ENCODE measurements around the gene SPATA20. TPM values are rescaled to one million over a fixed set of nuclear protein-coding genes. Genes with fewer than 3 reads are reported as not detected.

Gene SPATA20
- total RNA-seq, 1 experiment from 2014 or later: 24.6 TPM

DNA sequence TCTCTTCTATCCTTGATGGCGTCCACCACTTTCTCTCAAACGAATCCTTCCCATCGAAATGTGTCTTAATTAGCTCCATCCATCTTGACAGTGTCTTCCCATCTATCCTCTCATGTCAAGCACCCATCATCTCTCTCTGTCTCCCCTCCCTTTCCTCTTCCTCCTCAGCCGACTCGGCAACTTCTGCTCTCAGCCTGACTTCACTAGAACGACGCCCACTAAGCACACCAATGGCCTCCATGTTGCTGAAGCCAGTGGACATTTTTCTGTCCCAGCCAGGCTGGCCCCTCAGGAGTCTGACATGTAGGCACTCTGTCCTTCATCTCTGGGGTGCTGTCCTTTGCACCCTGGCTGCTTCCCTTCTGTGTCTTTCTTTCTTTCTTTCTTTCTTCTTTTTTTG is 2.5 kb upstream of the SPATA20 start (continued):
- TF ChIP-seq KAT7 (CRISPR knock-in tag; IDR thresholded peaks at IDR 0.05; ENCODE audit: borderline replicate concordance) (no peak), ZNF232 (CRISPR knock-in tag; IDR thresholded peaks at IDR 0.05) (no peak), GABPB1 (CRISPR knock-in tag; IDR thresholded peaks at IDR 0.05) (no peak), TP53 (CRISPR knock-in tag; IDR thresholded peaks at IDR 0.05) (no peak), STAT6 (CRISPR knock-in tag; conservative IDR thresholded peaks at IDR 0.05; ENCODE audit: low read depth) (no peak)
- TF ChIP-seq, protein P1, sequence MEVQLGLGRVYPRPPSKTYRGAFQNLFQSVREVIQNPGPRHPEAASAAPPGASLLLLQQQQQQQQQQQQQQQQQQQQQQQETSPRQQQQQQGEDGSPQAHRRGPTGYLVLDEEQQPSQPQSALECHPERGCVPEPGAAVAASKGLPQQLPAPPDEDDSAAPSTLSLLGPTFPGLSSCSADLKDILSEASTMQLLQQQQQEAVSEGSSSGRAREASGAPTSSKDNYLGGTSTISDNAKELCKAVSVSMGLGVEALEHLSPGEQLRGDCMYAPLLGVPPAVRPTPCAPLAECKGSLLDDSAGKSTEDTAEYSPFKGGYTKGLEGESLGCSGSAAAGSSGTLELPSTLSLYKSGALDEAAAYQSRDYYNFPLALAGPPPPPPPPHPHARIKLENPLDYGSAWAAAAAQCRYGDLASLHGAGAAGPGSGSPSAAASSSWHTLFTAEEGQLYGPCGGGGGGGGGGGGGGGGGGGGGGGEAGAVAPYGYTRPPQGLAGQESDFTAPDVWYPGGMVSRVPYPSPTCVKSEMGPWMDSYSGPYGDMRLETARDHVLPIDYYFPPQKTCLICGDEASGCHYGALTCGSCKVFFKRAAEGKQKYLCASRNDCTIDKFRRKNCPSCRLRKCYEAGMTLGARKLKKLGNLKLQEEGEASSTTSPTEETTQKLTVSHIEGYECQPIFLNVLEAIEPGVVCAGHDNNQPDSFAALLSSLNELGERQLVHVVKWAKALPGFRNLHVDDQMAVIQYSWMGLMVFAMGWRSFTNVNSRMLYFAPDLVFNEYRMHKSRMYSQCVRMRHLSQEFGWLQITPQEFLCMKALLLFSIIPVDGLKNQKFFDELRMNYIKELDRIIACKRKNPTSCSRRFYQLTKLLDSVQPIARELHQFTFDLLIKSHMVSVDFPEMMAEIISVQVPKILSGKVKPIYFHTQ (CRISPR knock-in tag; IDR thresholded peaks at IDR 0.05): no peak
- TF ChIP-seq, protein P2, sequence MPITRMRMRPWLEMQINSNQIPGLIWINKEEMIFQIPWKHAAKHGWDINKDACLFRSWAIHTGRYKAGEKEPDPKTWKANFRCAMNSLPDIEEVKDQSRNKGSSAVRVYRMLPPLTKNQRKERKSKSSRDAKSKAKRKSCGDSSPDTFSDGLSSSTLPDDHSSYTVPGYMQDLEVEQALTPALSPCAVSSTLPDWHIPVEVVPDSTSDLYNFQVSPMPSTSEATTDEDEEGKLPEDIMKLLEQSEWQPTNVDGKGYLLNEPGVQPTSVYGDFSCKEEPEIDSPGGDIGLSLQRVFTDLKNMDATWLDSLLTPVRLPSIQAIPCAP (CRISPR knock-in tag; IDR thresholded peaks at IDR 0.05): no peak

DNA sequence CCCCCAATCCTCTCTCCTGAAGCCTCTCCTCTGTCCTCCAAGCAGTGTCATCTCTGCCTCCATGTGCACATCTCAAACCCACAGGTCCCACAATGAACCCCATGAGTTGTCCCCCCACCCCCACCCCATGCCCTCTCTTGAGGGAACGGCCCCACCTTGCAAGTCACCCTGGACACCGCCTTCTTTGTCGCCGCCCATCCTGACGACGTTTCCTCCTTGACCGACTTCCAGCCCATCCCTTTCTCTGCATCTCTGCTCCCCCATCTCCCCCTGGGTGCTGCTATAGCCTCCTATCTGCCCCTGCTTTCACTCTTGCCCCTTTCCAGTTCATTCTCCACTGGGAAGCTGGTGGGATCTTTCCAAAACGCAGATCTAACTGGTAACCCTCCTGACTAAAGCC is 1.7 kb upstream of the SPATA20 start:
- Mint-ChIP-seq H3K4me1 (peaks cover 17% of the 10 kb centered on the region), H3K27ac (no peak overlapping the region), H3K4me3 (no peak overlapping the region), H3K9me3 (no peaks in the 10 kb centered on the region), H3K27me3 (ENCODE audit: low read depth) (peaks cover 14% of the 10 kb centered on the region), H3K36me3 (no peaks in the 10 kb centered on the region)
- ChIA-PET POLR2A (no interaction called here), CTCF (interaction anchor here (0.7 to 1.6 kb wide), 2 partner anchors 12 to 83 kb away, joined by 3 to 4 read pairs; partner anchors contain the start of gene EPN3)
- no peak for TF ChIP-seq FOXK1 (CRISPR knock-in tag; IDR thresholded peaks at IDR 0.05)
- TF ChIP-seq NR3C1 (CRISPR knock-in tag; conservative IDR thresholded peaks at IDR 0.05; ENCODE audit: low read depth): no peak
- TF ChIP-seq ZBTB21 (CRISPR knock-in tag; IDR thresholded peaks at IDR 0.05; ENCODE audit: borderline replicate concordance): no peak
- no peak for TF ChIP-seq CREB1 (CRISPR knock-in tag; IDR thresholded peaks at IDR 0.05)
- TF ChIP-seq CBFB (CRISPR knock-in tag; IDR thresholded peaks at IDR 0.05; ENCODE audit: low read depth): no peak
- no peak for TF ChIP-seq SMAD4 (CRISPR knock-in tag; IDR thresholded peaks at IDR 0.05)
- no peak for TF ChIP-seq NR1H2 (CRISPR knock-in tag; IDR thresholded peaks at IDR 0.05)
- no peak for TF ChIP-seq RELA (CRISPR knock-in tag; IDR thresholded peaks at IDR 0.05; ENCODE audit: borderline replicate concordance)
- TF ChIP-seq, protein P3, sequence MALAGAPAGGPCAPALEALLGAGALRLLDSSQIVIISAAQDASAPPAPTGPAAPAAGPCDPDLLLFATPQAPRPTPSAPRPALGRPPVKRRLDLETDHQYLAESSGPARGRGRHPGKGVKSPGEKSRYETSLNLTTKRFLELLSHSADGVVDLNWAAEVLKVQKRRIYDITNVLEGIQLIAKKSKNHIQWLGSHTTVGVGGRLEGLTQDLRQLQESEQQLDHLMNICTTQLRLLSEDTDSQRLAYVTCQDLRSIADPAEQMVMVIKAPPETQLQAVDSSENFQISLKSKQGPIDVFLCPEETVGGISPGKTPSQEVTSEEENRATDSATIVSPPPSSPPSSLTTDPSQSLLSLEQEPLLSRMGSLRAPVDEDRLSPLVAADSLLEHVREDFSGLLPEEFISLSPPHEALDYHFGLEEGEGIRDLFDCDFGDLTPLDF (CRISPR knock-in tag; IDR thresholded peaks at IDR 0.05): no peak
- TF ChIP-seq ERG (CRISPR knock-in tag; IDR thresholded peaks at IDR 0.05): no peak
- DNase-seq (ENCODE audit: low spot score) (no peak), ATAC-seq (no peak)
